ENCODE data around the gene KMO. TPM values are rescaled to one million over a fixed set of nuclear protein-coding genes. Genes with fewer than 3 reads are reported as not detected.

Gene KMO
- total and polyA plus RNA-seq, 4 donors = 10.2 to 37.3 (median 19.6) TPM

GRCh38 chr1:241637604-241638003 is 105.4 kb downstream of the KMO start:
- no peak for DNase-seq (ENCODE audit: low spot score)
- Histone ChIP-seq H3K9ac (ENCODE audit: low read depth in 1 of 2, low read length in 2 of 2) (no peak overlapping the region), H3K9me3 (ENCODE audit: control insufficient read depth in 4 of 4, low read length in 3 of 4) (no peaks in the 10 kb centered on the region), H3K27ac (ENCODE audit: low read depth in 1 of 2, low read length in 2 of 2) (no peak overlapping the region), H3K27me3 (ENCODE audit: control insufficient read depth in 4 of 4, insufficient read depth in 4 of 4, low read length in 3 of 4) (no peaks in the 10 kb centered on the region), H3K4me3 (ENCODE audit: low read depth in 1 of 3, low read length in 3 of 3) (no peak overlapping the region), H3K36me3 (ENCODE audit: control insufficient read depth in 4 of 4, insufficient read depth in 3 of 4, low read depth in 1 of 4, low read length in 3 of 4) (peaks cover 0 to 7% (median 2%) of the 10 kb centered on the region in 4 donors), H3K4me1 (ENCODE audit: control insufficient read depth in 4 of 4, insufficient read depth in 4 of 4, low read length in 3 of 4) (peaks cover 4 to 27% (median 9%) of the 10 kb centered on the region in 4 donors)
- WGBS = 78% methylated on average over 4 of the region's 4 CpGs
- TF ChIP-seq TAF1 (conservative IDR thresholded peaks at IDR 0.05) = no peak
- TF ChIP-seq CTCF (IDR thresholded peaks at IDR 0.05; ENCODE audit: low read depth, low read length, missing input control) = no peak
- no peak for TF ChIP-seq REST (IDR thresholded peaks at IDR 0.05)
- no peak for TF ChIP-seq GABPA (IDR thresholded peaks at IDR 0.05 in 1 of 2, conservative IDR thresholded peaks at IDR 0.05 in 1 of 2)
- TF ChIP-seq EGR1 (IDR thresholded peaks at IDR 0.05; ENCODE audit: low read depth in 2 of 2) = no peak
- TF ChIP-seq FOXA1 (IDR thresholded peaks at IDR 0.05) = no peak
- TF ChIP-seq FOXA2 (IDR thresholded peaks at IDR 0.05) = no peak
- TF ChIP-seq JUND (IDR thresholded peaks at IDR 0.05) = no peak
- no peak for TF ChIP-seq HNF4A (conservative IDR thresholded peaks at IDR 0.05)
- no peak for TF ChIP-seq RAD21 (IDR thresholded peaks at IDR 0.05)

GRCh38 chr1:241638099-241638682 is 106.0 kb downstream of the KMO start:
- 77% methylated on average over 5 of the region's 5 CpGs for WGBS
- Histone ChIP-seq H3K27ac (ENCODE audit: low read depth in 1 of 2, low read length in 2 of 2) (no peak overlapping the region), H3K27me3 (ENCODE audit: control insufficient read depth in 4 of 4, insufficient read depth in 4 of 4, low read length in 3 of 4) (no peaks in the 10 kb centered on the region), H3K9me3 (ENCODE audit: control insufficient read depth in 4 of 4, low read length in 3 of 4) (no peaks in the 10 kb centered on the region), H3K36me3 (ENCODE audit: control insufficient read depth in 4 of 4, insufficient read depth in 3 of 4, low read depth in 1 of 4, low read length in 3 of 4) (peaks cover 0 to 7% (median 2%) of the 10 kb centered on the region in 4 donors), H3K9ac (ENCODE audit: low read depth in 1 of 2, low read length in 2 of 2) (no peak overlapping the region), H3K4me3 (ENCODE audit: low read depth in 1 of 3, low read length in 3 of 3) (no peak overlapping the region), H3K4me1 (ENCODE audit: control insufficient read depth in 4 of 4, insufficient read depth in 4 of 4, low read length in 3 of 4) (peaks cover 4 to 27% (median 9%) of the 10 kb centered on the region in 4 donors)
- TF ChIP-seq MAX (IDR thresholded peaks at IDR 0.05) = no peak
- TF ChIP-seq GABPA (IDR thresholded peaks at IDR 0.05 in 1 of 2, conservative IDR thresholded peaks at IDR 0.05 in 1 of 2) = no peak
- no peak for TF ChIP-seq RXRA (IDR thresholded peaks at IDR 0.05)
- no peak for DNase-seq (ENCODE audit: low spot score)
